NT2/D1 (cell line): ENCODE data around the gene PRKCB.

Experiments
- SUZ12 ChIP-seq: IDR thresholded peaks from 2 replicates; pipeline ENCODE4 v1.6.1; 2011; ENCODE audit not compliant: insufficient read length, insufficient read depth; ENCODE audit errors: extremely low read depth
- YY1 ChIP-seq: IDR thresholded peaks from 2 replicates; pipeline ENCODE4 v1.6.1; 2011; ENCODE audit not compliant: insufficient read length, insufficient read depth
- ZNF274 ChIP-seq: IDR thresholded peaks from 2 replicates; pipeline ENCODE4 v1.6.1; 2011; ENCODE audit warnings: mild to moderate bottlenecking, low read depth, low read length

GRCh38 chr16:24168856-24169255, 333.1 kb downstream of the PRKCB start:
- TF ChIP-seq SUZ12 (no peak), ZNF274 (no peak), YY1 (no peak)
